Retinal pigment epithelial cell (primary cell): Measurements from ENCODE around the gene HMCES.

Experiments
- DNase-seq: peaks from one replicate; pipeline ENCODE4 v3.0.0-alpha.2; 2010; ENCODE audit warnings: low read depth
- H3K4me3 ChIP-seq: 2 replicates; pipeline ENCODE4 v1.5.1; 2011; ENCODE audit warnings: mild to moderate bottlenecking, low read length, control low read depth, moderate library complexity
- TF ChIP-seq, protein P1 (sequence below): conservative IDR thresholded peaks from 2 replicates; pipeline ENCODE4 v1.5.1; 2011; ENCODE audit warnings: low read depth, low read length, control low read depth, inconsistent platforms

The HMCES gene

DNA sequence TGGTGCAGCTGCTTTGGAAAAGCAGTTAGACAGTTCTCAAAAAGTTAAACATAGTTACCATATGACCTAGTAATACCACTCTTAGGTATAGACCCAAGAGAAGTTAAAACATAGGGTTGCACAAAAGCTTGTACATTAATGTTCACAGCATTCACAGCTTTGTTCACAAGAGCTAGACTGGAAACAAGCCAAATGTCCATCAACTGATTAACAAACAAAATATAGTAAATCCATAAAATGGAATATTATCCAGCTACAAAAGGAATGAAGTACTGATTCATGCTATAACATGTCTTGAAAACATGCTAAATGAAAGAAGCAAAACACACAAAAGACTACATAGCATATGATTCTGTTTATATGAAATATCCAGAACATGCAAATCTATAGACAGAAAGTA lies 32.0 kb upstream of the HMCES start:
- TF ChIP-seq, protein P1, sequence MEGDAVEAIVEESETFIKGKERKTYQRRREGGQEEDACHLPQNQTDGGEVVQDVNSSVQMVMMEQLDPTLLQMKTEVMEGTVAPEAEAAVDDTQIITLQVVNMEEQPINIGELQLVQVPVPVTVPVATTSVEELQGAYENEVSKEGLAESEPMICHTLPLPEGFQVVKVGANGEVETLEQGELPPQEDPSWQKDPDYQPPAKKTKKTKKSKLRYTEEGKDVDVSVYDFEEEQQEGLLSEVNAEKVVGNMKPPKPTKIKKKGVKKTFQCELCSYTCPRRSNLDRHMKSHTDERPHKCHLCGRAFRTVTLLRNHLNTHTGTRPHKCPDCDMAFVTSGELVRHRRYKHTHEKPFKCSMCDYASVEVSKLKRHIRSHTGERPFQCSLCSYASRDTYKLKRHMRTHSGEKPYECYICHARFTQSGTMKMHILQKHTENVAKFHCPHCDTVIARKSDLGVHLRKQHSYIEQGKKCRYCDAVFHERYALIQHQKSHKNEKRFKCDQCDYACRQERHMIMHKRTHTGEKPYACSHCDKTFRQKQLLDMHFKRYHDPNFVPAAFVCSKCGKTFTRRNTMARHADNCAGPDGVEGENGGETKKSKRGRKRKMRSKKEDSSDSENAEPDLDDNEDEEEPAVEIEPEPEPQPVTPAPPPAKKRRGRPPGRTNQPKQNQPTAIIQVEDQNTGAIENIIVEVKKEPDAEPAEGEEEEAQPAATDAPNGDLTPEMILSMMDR = no peak
- no peak overlapping the region for H3K4me3 ChIP-seq
- DNase-seq = no peak

DNA sequence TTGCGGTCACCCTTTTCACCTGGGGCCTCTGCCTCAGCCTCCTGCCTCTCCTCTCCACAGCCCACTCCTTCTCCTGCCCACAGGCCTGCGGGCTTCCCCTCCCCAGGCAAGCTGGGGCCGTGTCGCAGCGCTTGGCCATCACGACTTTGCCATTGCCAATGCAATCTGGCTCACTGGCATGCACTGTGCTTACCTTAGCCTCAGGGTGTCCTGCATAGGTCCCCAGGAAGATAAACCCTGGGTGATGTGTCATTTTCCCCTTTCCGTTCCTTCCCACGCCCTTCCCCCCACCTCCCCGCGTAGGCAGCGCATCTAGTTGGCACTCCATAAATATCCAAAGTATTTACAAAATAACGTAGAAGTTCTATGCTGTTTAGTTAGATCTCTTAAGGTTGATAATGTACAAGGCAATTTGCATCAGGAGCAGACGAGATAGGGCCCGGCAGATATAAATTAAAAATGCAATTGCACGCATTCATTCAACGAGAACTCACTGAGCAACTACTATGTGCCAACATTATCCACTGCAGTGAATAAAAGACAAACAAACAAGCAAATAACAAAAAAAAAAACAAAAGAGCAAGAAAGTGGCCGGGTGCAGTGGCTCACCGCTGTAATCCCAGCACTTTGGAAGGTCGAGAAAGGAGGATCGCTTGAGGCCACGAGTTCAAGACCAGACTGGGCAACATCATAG lies 30.2 kb upstream of the HMCES start:
- H3K4me3 ChIP-seq = peak overlapping the region; percentile 95
- TF ChIP-seq, protein P1 = no peak
- no peak for DNase-seq

DNA sequence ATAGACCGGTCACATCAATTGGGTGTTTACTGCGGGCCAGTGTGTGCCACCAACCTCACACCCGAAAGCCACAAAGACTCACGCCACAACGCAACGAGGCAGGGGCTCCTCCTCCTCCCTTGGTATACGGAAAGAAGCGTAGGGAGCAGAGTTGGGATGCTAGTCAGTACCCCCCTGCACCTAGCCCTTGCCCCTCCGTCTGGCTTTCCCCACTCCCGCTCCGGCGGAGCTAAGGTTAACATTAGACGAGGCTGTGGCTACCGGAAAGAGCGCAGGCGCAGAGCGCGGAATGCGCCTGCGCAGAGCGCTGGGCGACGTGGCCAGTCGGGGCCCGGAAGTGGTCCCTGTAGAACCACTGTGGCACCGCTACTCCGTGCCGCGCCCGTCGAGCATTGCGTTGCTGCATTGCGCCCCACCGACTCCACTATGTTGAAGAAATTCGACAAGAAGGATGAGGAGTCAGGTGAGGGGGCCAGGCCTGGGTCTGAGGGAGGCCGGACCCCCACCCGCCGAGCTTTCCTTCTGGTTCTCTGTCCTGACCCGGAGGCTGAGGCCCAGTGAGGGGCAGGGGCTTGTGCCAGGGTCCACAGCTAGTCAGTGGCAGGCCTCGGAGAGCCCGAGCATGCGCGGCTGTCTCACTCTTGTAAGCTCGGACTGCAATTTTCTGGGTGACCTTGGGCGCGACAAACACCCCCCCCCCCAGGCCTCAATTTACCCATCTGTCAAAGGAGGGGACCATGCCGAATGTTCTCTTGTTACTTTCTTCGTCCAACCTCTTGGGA lies 29.2 kb upstream of the HMCES start, which contains the start of gene COPG1:
COPG1 (plus strand) TSS at position 323 of the 782 bp plus-strand sequence; CDS start at position 427, 104 bp downstream.
- peak within 1 kb of the TSS; percentile 95 for H3K4me3 ChIP-seq
- TF ChIP-seq, protein P1 = no peak
- peak; percentile 43 for DNase-seq

DNA sequence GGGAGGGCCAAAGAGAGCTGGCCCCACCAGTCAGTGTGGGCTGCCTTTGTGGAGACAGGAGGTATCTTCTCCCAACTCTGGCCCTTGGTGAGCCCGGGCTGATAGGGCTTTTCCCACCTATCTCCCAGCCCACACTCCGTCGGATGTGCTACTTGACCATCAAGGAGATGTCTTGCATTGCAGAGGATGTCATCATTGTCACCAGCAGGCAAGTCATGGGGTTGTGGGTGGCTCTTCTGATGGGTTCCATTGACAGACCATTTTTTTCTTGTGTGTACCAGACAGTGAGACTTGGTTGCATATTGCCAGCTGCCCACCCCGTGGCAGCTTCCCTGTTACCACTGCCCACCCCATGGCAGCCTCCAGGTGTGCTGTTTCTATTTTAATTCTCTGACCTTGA lies 25.9 kb upstream of the HMCES start:
- no peak for DNase-seq
- TF ChIP-seq, protein P1 = no peak
- no peak overlapping the region for H3K4me3 ChIP-seq

DNA sequence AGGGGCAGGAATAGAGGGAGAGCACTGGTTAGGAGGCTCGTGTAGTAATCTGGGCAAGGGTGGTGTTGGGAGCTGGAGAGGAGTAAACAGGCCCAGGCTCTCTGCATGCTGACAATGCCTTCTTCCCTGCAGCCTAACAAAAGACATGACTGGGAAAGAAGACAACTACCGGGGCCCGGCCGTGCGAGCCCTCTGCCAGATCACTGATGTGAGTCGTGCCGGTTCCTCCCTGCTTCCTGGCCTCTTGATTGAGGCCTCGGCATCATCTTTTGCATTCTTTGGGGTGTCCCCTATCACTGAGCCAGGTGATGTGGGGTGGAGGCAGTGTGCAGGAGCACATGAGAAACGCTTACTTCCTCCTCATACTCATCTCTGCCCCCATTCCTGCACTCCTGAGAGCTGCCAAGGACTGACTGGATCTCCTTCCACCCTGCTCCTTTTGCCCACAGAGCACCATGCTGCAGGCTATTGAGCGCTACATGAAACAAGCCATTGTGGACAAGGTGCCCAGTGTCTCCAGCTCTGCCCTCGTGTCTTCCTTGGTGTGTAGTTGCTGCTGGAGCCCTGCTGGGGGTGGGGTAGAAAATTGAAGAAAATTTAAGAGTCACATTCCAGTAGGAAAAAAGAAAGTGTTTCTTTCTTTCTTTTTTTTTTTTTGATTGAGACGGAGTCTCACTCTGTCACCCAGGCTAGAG lies 24.0 kb upstream of the HMCES start:
- H3K4me3 ChIP-seq = no peak overlapping the region
- DNase-seq = no peak
- TF ChIP-seq, protein P1 = no peak

DNA sequence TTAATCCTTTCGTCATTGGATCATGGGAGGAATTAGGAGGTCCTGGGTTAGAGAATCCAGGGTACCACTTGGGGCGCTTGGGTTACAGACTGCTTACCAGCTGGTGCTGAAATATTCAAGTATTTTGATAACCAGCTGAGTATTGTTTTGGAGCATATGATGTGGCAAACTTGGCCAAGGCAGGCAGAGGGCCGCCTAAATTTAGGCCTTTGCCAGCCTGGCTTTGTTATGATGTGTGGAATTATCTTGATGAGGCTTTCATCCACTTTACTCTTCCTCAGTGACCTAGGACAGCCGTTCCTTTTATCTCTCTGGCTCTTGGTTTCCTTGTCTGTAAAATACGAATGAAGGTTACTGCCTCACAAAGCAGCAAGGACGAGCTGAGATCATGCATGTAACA lies 22.4 kb upstream of the HMCES start:
- no peak overlapping the region for H3K4me3 ChIP-seq
- no peak for DNase-seq
- TF ChIP-seq, protein P1 = no peak
